RCC 7860 (cell line): ENCODE measurements around the gene LPAR6.
"Not testable (repeated sequence)": the region's sequence is repeated elsewhere in the genome, so short reads cannot be mapped to it uniquely, and the experiment has no call there.

Experiments used
- DNase-seq: peaks from one replicate; pipeline ENCODE4 v3.0.0-alpha.2; 2015; ENCODE audit warnings: low spot score
- FAIRE-seq: peaks from 2 replicates; lab custom pipeline; 2012; peaks lifted over from hg19 to GRCh38; lab: Jason Lieb, UNC

The LPAR6 gene, protein sequence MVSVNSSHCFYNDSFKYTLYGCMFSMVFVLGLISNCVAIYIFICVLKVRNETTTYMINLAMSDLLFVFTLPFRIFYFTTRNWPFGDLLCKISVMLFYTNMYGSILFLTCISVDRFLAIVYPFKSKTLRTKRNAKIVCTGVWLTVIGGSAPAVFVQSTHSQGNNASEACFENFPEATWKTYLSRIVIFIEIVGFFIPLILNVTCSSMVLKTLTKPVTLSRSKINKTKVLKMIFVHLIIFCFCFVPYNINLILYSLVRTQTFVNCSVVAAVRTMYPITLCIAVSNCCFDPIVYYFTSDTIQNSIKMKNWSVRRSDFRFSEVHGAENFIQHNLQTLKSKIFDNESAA

GRCh38 chr13:48412881-48413351, at the start of gene LPAR6:
Gene LPAR6, minus strand, starts transcription at chr13:48413113. Its CDS starts 690 bp downstream, at chr13:48412423.
- FAIRE-seq, result no peak
- DNase-seq, result no peak

DNA sequence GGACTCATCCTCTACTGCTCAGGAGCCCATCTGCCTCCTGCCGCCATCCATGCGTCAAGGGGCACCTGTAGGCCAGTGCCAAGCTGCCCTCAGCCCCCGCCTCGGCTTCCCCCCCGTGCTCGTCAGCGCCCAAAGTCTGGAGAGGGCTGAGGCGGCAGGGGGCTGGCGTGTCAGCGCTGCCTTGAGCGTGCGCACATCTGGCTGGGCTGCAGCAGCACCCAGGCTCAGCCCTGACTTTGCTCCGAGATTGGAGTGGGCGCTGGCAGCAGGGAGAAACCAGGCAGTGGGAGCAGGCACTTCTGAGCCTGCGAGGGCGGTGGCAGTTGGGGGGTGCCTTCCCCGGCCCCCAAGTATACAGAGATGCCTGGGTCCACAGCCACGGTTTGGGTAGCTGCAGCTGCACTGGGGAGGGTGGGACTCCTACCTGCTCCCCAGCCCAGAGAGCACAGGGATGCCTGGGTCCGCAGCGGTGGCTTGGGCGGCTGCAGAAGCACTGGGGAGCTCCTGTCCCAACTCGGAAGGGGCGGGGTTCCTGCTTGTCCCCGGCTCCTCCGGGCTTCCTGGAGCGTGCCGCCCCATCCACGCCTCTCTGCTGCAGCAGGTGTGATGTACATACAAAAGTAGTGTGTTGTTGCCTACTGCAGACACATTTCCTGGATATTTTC, 44.8 kb upstream of the LPAR6 start:
- DNase-seq (no peak), FAIRE-seq (no peak)

DNA sequence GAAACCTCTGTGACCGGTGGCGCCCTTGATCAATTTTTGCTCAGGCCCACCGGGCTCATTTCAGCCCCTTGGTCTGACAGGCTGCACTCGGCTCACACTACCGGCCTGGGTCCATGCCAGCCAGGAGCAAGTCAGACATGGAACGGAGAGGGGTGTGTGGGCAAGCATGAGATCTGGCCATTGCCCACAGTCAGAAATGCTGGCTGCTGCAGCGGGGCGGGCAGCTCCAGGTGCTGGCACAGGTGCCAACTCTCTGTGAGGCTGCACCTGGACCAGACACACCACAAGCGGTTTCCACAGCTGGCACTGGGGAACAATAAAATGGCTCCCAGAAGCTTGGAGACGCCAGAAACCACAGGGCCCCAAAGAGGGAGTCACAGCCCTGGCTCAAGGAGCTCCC, 43.6 kb upstream of the LPAR6 start:
- DNase-seq (no peak), FAIRE-seq (no peak)

DNA sequence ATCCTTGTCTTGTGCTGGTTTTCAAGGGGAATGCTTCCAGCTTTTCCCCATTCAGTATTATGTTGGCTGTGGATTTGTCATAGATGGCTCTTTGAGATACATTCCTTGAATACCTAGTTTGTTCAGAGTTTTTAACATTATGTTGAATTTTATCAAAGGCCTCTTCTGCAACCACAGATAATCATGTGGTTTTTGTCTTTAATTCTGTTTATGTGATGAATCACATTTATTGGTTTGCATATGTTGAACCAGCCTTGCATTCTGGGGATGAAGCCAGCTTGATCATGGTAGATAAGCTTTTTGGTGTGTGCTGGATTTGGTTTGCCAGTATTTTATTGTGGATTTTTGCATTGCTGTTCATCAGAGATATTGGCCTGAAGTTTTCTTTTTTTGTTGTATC, 38.3 kb upstream of the LPAR6 start:
- not testable (repeated sequence) for FAIRE-seq, DNase-seq

GRCh38 chr13:48449656-48450055, 36.7 kb upstream of the LPAR6 start:
- FAIRE-seq (no peak), DNase-seq (no peak)

DNA sequence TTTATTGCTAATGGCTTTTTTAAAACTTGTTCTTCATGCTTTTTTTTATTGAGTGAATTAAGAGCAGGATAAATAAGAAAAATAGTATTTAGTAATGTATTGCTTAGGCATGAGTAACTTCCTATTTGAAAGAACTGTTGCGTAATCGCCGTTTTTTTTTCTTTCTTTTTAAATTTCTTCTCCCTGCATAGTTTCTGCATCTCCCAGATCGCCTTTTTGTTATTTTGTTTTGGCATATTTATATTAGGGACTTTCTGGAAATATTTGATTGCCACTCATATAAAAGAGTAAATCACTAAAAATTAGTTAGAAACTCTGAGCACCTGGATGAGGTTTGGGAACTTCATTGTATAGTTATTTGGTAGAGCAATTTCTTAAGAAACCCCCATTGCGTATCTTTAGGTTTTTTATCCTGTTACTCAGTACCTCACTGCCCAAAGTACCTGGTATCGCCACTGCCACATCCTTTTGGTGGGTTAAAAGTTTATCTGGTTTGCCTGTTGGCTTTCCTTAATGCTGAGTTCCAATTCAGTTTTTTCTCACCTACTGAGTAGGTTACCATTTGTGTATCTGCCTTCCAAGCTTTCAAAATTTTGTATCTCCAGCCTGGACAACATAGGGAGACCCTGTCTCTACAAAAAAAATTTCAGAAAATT, 36.2 kb upstream of the LPAR6 start:
- no peak for FAIRE-seq
- no peak for DNase-seq

DNA sequence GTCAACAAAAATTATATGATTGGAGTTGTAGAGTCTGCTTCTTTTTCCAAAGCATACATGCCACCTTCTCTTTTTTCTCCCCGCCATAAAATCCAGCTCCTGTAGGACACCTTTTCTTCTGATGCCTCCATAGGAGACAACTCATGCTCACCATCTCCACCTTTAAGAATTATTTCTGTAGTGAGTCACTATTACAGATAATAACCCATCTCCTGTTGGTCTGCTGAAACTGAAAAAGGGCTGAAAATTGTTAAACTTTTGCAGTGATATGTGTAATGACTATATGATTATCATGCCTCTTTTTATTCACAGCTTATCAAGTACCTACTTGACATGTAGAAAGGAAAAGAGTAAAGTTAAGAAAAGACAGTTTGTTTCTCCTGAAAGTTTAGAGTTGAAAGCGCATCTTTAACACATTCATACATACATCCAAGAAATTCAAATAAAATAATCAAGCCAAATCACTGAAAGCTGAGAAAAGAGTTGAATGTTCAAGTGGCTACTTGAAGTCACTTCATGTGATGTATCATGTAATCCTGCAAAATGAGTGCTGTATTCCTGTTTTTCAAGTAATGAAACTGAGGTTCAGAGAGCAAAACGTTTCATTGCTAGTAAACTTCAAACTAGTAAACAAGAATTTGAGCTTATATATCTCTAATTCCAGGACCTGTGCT, 35.5 kb upstream of the LPAR6 start:
- FAIRE-seq, result no peak
- DNase-seq, result no peak

DNA sequence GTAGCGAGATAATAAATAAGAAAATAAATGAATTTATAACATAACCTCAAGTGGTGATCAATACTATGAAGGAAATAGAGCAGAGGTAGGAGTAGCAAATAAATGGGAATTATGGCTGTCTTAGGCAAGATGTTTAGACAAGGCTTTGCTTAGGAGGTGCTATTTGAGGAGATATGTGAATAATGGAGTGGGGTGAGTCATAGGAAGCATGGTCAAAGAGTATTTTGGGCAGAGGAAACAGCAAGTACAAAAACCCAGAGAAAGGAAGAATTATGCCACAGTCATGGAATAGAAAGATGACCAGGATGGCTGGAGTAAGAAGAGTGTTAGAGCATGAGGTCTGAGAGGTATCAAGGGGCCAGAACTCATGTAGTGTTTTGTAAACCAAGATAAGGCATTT, 33.6 kb upstream of the LPAR6 start:
- DNase-seq (no peak), FAIRE-seq (no peak)

DNA sequence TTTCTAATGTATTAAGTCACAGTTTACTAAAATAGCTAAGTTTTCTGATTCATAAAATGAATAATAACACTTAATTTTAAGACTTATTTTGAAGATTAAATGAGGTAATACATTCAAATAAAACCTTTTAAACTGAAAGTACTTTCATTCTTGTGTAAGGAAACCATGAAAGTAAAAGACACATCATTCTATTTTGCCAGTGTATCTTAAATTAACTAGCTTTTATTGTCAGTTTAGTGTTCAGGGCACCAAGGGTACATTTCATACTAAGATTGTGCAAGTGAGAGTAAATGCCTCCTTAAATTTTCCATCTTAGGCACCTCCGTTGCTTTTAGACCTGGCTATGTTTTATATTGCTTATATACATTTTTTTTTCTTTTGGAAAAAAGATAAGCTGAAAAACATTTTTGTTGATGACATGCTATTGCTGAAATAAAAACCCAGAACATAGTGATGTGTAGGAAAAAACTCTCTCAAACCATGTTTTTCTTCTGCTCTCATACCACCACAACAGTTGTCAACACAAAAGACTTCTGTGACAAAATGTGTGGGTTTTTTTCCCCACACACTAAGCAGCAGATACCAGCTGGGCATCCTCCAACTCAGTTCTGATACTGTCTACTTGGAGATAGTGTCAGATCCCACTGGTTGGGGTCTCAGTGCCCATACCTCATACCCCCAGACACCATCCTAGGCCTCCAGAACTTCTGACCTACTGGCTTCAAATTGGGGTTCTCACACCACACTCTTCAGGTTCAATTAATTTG, 30.7 kb upstream of the LPAR6 start:
- FAIRE-seq (no peak), DNase-seq (no peak)

DNA sequence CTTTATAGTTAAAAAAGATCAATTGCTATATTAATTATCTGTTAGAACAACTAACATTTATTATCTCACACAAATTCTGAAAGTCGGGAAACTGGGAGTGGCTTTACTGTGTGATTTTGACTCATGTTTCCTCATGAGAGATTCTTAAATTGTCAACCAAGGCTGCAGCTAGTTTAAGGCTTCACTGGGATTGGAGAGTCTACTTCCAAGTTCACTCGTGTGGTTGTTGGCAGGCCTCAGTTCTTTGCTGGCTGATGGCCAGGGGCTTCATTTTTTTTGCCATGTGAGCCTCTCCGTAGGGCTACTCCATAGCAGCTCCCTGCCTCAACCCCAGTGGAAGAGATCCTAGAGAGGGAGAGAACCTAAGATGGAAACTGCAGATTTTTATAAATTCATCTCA, 24.5 kb upstream of the LPAR6 start:
- peak; percentile 23 for FAIRE-seq

DNA sequence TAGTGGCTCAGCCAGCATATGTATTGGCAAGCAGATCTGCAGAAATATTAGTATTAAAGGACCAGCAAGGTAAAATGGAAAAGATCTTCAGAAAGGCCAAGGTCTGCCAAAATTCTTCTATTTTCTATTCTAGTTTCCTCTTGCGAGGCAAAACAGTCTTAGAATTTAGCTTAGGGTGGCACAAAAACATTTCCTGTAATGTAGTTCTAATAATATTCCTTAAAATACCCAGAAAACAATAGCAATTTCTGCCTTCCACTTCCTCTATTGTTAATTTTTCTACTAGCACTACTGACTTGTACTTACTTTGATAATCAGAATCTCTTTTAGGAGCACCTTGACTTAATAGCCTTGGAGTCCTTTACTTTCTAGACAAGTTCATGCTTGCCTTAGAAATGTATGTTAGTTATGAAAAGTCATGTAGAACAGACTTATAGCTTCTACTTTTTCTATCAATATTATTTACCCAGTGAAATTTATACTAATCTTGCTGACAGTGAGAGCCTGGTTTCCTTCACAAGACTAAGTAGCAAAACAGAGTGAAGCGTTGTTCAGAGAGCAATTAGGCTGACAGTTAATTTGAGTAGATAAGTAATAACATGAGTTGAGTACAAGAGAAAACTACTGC, 23.9 kb upstream of the LPAR6 start:
- DNase-seq (no peak), FAIRE-seq (no peak)

More for the DNA sequence above, 24.5 kb upstream of the LPAR6 start:
- no peak for DNase-seq

DNA sequence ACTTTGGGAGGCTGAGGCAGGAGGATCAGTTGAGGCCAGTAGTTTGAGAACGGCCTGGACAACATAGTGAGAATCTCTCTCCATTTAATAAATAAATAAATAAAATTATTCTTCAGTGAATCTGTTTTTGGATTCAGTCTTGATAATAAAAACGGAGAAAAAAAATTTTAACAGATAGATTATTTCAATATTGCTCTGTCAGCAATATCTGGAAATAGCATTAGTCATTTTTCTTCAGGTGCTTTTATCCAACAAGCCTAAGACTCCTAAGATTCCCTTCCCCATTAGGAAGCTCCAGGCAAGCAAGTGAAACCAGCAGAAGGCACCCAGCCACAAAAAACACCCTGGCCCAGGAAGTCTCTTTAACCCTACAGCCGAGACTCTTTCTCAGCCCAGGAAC, 21.3 kb upstream of the LPAR6 start:
- FAIRE-seq (no peak), DNase-seq (no peak)

GRCh38 chr13:48431987-48432615, 19.2 kb upstream of the LPAR6 start:
- DNase-seq (no peak), FAIRE-seq (no peak)

DNA sequence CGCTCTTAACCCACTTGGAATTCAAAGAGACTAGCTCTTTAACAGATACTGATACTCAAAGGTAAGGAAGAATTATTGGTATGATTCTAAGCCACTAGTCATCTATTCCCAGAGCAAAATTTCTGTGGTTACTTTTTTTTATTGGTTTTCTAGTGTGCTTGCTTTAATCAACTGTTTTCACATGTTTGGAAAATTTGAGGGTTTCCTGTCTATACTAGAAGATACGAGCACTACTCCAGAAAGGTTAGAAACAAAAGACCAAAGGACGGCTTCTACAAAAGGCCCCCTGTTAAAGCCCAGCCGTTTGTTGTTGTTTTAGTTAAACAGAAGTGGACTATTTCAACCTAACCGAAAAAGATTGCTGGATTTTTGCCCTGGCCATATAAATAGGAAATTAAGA, 18.5 kb upstream of the LPAR6 start:
- DNase-seq, result no peak
- no peak for FAIRE-seq

- DNase-seq (no peak), FAIRE-seq (no peak)
Measured at GRCh38 chr13:48429886-48430285, 17.0 kb upstream of the LPAR6 start.

GRCh38 chr13:48429036-48429435, 16.1 kb upstream of the LPAR6 start:
- no peak for DNase-seq
- no peak for FAIRE-seq

- not testable (repeated sequence) for FAIRE-seq, DNase-seq
Measured at GRCh38 chr13:48426755-48427298, 13.9 kb upstream of the LPAR6 start.

DNA sequence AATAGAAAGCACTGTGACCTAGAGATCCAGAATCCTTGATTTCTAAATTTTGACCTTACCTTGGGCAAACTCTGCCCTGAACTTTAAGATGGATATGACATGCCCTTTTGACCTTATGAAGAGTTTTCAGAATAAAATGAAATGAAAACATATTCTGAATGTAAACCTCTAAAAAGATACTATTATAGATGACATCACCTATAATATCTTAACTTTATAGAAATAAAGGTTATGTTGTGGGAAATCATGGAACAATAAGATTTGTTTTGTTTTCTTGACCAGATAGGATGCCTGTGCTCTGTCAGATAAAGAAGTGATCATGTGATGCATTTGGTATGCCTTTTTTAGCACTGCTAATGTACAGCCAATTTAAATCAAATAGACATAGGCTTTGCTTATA, 13.1 kb upstream of the LPAR6 start:
- DNase-seq, result no peak
- FAIRE-seq, result no peak

DNA sequence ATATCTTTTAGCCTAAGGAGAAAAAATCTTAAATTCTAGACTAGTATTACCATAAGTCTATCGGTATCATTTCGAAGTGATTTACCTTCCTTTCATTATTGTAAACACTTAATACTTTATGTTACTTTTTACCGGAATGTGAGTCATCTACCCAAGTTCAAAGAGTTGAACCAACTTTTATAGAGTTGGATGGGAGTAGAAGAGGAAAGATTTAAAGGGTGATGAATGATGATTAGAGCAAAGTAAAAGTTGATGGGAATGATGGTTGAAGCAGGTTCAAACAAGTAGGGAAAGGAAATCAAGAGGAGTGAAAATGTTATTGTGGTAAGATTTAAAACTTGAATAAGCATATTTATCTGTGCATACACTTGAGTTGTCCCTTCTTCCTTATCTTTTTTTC, 11.3 kb upstream of the LPAR6 start:
- DNase-seq, result no peak
- no peak for FAIRE-seq
